ENCODE data around the gene TRAIP. TPM values are rescaled to one million over a fixed set of nuclear protein-coding genes. Genes with fewer than 3 reads are reported as not detected.

TRAIP gene
- total RNA-seq, 4 donors from 2014 or later, result 1.0 to 1.8 (median 1.6) TPM; not detected in 1

- no peak for TF ChIP-seq CTCF (IDR thresholded peaks at IDR 0.05)
- no peak for DNase-seq (ENCODE audit: low spot score)
- no peak for ATAC-seq (ENCODE audit: low FRiP score)
These were observed 16.5 kb upstream of the TRAIP start for GRCh38 chr3:49872801-49873281.

GRCh38 chr3:49871531-49872153, 15.3 kb upstream of the TRAIP start:
- TF ChIP-seq CTCF (IDR thresholded peaks at IDR 0.05), result no peak
- DNase-seq (ENCODE audit: low spot score) (no peak), ATAC-seq (ENCODE audit: low FRiP score) (no peak)

GRCh38 chr3:49869525-49870126, 13.3 kb upstream of the TRAIP start, which contains the start of gene CAMKV:
CAMKV (minus strand) TSS chr3:49869906; CDS start chr3:49862388, 7,518 bp downstream.
- no peak for TF ChIP-seq CTCF (IDR thresholded peaks at IDR 0.05)
- no peak for ATAC-seq (ENCODE audit: low FRiP score)
- no peak for DNase-seq (ENCODE audit: low spot score)

- DNase-seq (ENCODE audit: low spot score), result no peak
- no peak for TF ChIP-seq CTCF (IDR thresholded peaks at IDR 0.05)
- ATAC-seq (ENCODE audit: low FRiP score), result peak; percentile 5
These were observed 12.6 kb upstream of the TRAIP start for GRCh38 chr3:49868862-49869466.

GRCh38 chr3:49867871-49868321, 11.5 kb upstream of the TRAIP start:
- DNase-seq (ENCODE audit: low spot score), result no peak
- ATAC-seq (ENCODE audit: low FRiP score), result no peak
- no peak for TF ChIP-seq CTCF (IDR thresholded peaks at IDR 0.05)

- TF ChIP-seq CTCF (IDR thresholded peaks at IDR 0.05), result no peak
- ATAC-seq (ENCODE audit: low FRiP score) (no peak), DNase-seq (ENCODE audit: low spot score) (no peak)
These were observed 11.0 kb upstream of the TRAIP start for GRCh38 chr3:49867400-49867799.
